Epithelial cell of esophagus (primary cell): Measurements from ENCODE around the gene C11orf21.

ENCODE experiments used
- DNase-seq: peaks from one replicate; pipeline ENCODE4 v3.0.0; 2010; ENCODE audit warnings: low read depth
- H3K4me3 ChIP-seq: 2 replicates; pipeline ENCODE4 v1.5.1; 2011; ENCODE audit warnings: mild to moderate bottlenecking, low read length, control low read depth
- TF ChIP-seq, protein P1 (sequence below): IDR thresholded peaks from 2 replicates; pipeline ENCODE4 v1.5.1; 2011; ENCODE audit warnings: low read depth, mild to moderate bottlenecking, low read length, control low read depth, inconsistent platforms; ENCODE audit not compliant: insufficient read depth; ENCODE audit errors: missing control alignments

The C11orf21 gene

GRCh38 chr11:2272946-2273280 lies 28.8 kb downstream of the C11orf21 start:
- DNase-seq: no peak
- TF ChIP-seq, protein P1, sequence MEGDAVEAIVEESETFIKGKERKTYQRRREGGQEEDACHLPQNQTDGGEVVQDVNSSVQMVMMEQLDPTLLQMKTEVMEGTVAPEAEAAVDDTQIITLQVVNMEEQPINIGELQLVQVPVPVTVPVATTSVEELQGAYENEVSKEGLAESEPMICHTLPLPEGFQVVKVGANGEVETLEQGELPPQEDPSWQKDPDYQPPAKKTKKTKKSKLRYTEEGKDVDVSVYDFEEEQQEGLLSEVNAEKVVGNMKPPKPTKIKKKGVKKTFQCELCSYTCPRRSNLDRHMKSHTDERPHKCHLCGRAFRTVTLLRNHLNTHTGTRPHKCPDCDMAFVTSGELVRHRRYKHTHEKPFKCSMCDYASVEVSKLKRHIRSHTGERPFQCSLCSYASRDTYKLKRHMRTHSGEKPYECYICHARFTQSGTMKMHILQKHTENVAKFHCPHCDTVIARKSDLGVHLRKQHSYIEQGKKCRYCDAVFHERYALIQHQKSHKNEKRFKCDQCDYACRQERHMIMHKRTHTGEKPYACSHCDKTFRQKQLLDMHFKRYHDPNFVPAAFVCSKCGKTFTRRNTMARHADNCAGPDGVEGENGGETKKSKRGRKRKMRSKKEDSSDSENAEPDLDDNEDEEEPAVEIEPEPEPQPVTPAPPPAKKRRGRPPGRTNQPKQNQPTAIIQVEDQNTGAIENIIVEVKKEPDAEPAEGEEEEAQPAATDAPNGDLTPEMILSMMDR: no peak

DNA sequence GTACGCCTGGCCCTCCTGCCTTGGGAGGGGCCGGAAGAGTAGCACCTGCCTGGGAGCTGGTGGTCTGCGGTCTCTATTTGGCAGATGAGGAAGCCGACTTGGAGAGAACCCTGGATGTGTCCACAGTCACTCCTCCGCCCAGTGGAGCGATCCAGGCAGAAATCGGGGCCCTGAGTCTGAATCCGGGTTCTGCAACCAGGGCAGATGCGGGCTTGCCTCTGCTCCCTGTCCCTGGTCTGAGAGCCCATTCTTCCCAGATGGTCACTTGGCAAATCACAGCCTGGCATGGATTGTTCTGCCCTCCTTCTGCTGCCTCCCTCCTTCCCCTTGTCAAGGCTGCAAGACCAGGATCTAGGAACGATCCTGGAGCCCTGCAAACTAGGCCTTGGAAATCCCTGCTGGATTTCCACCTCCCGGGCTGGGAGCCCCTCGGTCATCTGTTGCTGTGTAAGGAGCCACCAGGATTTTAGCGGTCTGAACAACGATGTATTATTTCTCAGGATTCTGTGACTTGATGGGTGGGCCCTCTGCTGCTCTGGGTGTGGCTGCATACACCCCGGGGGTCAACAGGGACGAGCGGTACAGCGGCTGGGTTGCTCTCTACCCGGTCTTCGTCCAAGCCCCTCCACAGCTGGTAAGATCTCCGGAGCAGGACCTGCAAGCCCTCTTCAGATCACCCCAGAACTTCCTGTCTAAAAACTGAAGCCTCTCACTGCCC lies 29.3 kb downstream of the C11orf21 start:
- TF ChIP-seq, protein P1: no peak
- H3K4me3 ChIP-seq: no peak overlapping the region
- DNase-seq: no peak

More at GRCh38 chr11:2272946-2273280, 28.8 kb downstream of the C11orf21 start:
- no peak overlapping the region for H3K4me3 ChIP-seq

DNA sequence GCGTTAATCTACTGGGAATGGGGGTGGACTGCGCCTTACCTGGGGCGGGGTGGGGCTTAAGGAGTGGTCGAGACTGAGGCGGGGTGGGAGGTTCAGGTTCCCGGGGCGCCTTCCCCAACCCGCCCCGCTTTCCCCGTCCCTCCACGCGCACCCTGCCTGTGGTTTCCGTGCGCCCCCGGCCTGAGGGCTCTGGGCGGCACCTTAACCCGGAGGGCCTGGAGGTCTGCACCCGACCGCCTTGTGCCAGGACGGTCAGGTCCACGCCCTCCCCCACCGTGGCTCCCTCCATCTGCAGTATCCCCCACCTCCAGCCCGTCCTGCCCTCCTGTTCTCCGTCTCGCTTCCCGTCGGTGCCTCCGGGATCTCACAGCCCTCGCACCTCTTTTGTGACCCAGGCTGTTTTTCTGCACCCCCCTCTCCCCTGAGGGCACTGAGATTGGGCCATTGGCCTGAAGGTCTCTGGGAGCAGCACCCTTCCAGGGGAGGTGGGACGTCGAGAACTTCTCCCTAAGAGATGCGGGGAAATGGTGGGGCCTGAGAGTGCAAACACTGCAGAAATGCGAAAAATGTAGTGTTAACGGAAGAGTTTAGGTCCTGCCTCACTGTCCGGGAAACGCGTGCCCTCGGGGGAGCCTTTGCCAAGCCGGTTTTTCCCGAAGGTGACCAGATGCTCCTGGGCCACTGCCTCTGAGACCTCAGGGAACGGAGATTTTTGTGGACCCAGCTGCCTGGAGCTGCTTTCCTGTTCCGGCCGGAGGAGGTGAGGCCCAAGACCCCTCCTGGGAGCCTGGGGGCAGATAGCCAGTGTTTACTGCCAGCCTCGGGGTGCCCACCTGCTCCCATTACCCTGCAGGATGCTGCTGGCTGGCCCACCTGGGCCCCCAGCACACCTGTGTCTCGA lies 30.1 kb downstream of the C11orf21 start:
- TF ChIP-seq, protein P1: no peak
- no peak overlapping the region for H3K4me3 ChIP-seq
- no peak for DNase-seq

- DNase-seq: peak; percentile 27
- H3K4me3 ChIP-seq: peak overlapping the region; percentile 44
- TF ChIP-seq, protein P1: no peak
These were observed 30.7 kb downstream of the C11orf21 start for GRCh38 chr11:2271077-2271326.

- peak; percentile 21 for DNase-seq
- TF ChIP-seq, protein P1: no peak
- H3K4me3 ChIP-seq: peak within 1 kb of the TSS; percentile 44
These were observed 31.2 kb downstream of the C11orf21 start, which contains the start of gene ASCL2 for GRCh38 chr11:2270322-2271076. TSS of gene ASCL2 (minus strand) at chr11:2270588. CDS start at chr11:2270332, 256 bp downstream.

- H3K4me3 ChIP-seq: peak overlapping the region; percentile 44
- DNase-seq: peak; percentile 84
- TF ChIP-seq, protein P1: peak; percentile 31
These were observed 32.0 kb downstream of the C11orf21 start for GRCh38 chr11:2269601-2270321.
